Thyroid gland (tissue), 4 donors: Measurements from ENCODE around the gene DNAH14. TPM values are rescaled to one million over a fixed set of nuclear protein-coding genes. Genes with fewer than 3 reads are reported as not detected.
"Not testable (repeated sequence)": the region's sequence is repeated elsewhere in the genome, so short reads cannot be mapped to it uniquely, and the experiment has no call there.

ENCODE experiments used
- DNase-seq, 2 donors: peaks; one replicate each; pipeline ENCODE4 v3.0.0-alpha.2; 2019
- H3K27ac ChIP-seq, 3 donors: fragments of 200-600 bp; sonication (generic); 1 replicate in 2 of 3; 2 replicates in 1 of 3; pipeline ENCODE4 v1.5.1; 2016 to 2019; ENCODE audit warnings: mild to moderate bottlenecking in 1 of 3, moderate library complexity in 1 of 3
- H3K27me3 ChIP-seq: fragments of 200-600 bp; sonication (generic); one replicate; pipeline ENCODE4 v1.5.1; 2019
- H3K36me3 ChIP-seq, 2 donors: fragments of 200-600 bp; sonication (generic); one replicate each; pipeline ENCODE4 v1.5.1; 2016 to 2019
- H3K4me1 ChIP-seq, 2 donors: fragments of 200-600 bp; sonication (generic); one replicate each; pipeline ENCODE4 v1.5.1; 2017 to 2019
- H3K4me3 ChIP-seq, 3 donors: fragments of 200-600 bp; sonication (generic); replicated peaks in 1 of 3; 1 replicate in 2 of 3; 2 replicates in 1 of 3; pipeline ENCODE4 v1.5.1; 2016; ENCODE audit warnings: mild to moderate bottlenecking in 1 of 3
- H3K9me3 ChIP-seq: fragments of 200-600 bp; sonication (generic); one replicate; pipeline ENCODE4 v1.5.1; 2017
- CTCF ChIP-seq, 6 experiments: fragments of 200-600 bp in 3 of 6; fragments of 450-650 bp in 3 of 6; sonication (generic) in 3 of 6; IDR thresholded peaks; one replicate each; pipeline ENCODE4 v1.5.1; 2016 to 2019; ENCODE audit warnings: antibody characterized with exemption in 6 of 6, mild to moderate bottlenecking in 2 of 6, inconsistent platforms in 1 of 6, moderate library complexity in 1 of 6
- POLR2A ChIP-seq, 2 donors: fragments of 450-650 bp; IDR thresholded peaks; one replicate each; pipeline ENCODE4 v1.6.1; 2017; ENCODE audit warnings: antibody characterized with exemption in 2 of 2, mild to moderate bottlenecking in 2 of 2, moderate library complexity in 1 of 2
- WGBS, 2 donors: methylation state at CpG; one replicate each; pipeline ENCODE4 v1.1.5; 2017; 5-methylcytosine and 5-hydroxymethylcytosine counted together
- intact Hi-C: fragments of 100-400 bp; cut with DNase I; formaldehyde crosslinking; loops from one replicate; pipeline ENCODE4 v1.15.1; 2023
- total RNA-seq, 4 donors: library from RNA; depleted of rRNA; stranded (reverse); fragments of >200 nt; gene quantifications; one replicate each; pipeline ENCODE4 v1.2.3, GENCODE V29; 2016

The DNAH14 gene
- total RNA-seq, 4 donors from 2014 or later: 60.5 to 75.9 (median 69.2) TPM

DNA sequence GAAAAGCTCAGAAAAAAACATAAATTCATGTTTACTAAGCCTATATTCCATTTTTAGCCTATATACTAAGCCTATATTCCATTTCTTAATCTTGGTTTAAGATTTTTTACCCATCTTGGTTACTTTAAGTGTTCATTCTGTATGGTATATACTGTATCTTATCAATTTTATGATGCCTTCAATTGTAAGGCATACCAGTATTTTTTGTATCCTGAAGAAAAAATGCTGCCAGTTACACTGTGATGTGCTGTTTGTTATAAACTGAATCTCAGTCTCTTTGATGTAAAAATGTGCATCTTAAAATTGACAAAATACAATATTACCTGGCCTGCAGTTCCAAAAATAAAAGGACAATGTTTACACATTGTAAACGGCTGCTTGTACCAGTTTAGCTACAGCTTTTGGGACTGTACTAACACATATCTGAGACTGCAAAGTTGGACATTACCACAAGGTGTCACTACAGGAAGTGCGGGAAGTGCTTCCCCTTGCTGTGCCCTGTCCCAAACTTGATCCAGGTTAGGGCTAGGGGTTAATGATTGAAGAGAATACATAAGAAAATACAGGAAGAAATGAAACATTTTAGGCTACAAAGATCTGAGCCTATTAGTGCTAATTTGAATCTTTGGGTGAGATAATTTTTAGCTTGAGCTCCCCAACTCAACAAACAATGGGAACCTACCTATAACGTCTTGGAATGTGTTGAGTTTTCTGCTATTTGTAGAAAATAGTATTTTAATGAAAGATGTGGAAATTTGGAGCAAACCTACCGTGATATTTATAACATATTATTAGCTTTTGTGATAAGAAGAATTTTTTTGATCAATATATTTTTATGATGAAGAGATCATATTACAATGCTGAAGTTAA is 389.5 kb downstream of the DNAH14 start:
- no peaks in the 10 kb centered on the region for H3K36me3 ChIP-seq
- 35 to 36% methylated on average over 4 of the region's 4 CpGs for WGBS, 2 donors
- no peaks in the 10 kb centered on the region for H3K27me3 ChIP-seq
- H3K9me3 ChIP-seq: no peaks in the 10 kb centered on the region
- peak in 1 of 2 donors; percentile 8 for DNase-seq
- H3K4me3 ChIP-seq: no peak overlapping the region
- no peak overlapping the region for H3K27ac ChIP-seq
- H3K4me1 ChIP-seq: no peaks in the 10 kb centered on the region
- intact Hi-C loops: no loop called here
- TF ChIP-seq POLR2A (IDR thresholded peaks at IDR 0.05) (no peak), CTCF (IDR thresholded peaks at IDR 0.05) (peak in 4 of 6 experiments; percentile 29 to 64 (median 42))

DNA sequence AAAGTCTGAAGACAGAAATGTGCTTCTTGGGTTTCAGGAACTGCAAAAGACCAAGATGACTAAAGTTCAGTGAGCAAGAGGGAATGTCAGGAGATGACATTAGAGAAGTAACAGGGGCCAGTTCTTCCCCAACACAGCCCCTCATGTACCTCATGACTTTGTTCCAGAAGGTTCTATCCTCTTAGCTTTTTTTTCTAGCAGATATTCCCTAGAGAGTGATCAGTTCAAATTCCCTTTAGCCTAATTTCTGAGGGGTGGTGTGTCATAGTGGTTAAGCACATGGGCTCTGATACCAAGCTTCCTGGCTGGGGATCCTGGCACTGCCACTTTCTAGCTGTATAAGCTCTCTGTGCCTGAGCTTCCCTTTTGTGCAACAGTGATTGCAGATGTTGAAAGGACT is 390.4 kb downstream of the DNAH14 start:
- H3K9me3 ChIP-seq: no peaks in the 10 kb centered on the region
- no peak for DNase-seq
- no peak for TF ChIP-seq POLR2A (IDR thresholded peaks at IDR 0.05)
- no peak for TF ChIP-seq CTCF (IDR thresholded peaks at IDR 0.05)
- H3K36me3 ChIP-seq: no peaks in the 10 kb centered on the region
- no peak overlapping the region for H3K4me3 ChIP-seq
- intact Hi-C loops: no loop called here
- no peaks in the 10 kb centered on the region for H3K4me1 ChIP-seq
- H3K27me3 ChIP-seq: no peaks in the 10 kb centered on the region
- no peak overlapping the region for H3K27ac ChIP-seq

DNA sequence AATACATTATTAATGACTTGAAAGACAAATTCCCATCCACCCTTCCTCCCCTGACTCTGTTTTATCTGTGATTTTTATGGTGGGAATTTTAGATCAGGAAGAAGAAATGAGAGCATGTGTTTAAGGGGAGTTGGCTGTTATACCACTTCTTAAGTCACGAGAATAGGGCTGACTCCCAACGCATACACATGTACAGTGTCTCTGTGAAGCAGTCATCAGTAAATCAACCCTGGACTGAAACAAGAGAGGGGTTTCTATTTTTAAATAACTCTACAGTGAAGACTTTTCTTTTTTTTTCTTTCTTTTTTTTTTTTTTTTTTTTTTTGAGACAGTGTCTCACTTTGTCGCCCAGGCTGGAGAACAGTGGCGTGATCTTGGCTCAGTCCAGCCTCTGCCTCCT is 392.3 kb downstream of the DNAH14 start:
- Histone ChIP-seq H3K9me3 (no peaks in the 10 kb centered on the region), H3K4me3 (no peak overlapping the region), H3K36me3 (no peaks in the 10 kb centered on the region), H3K27me3 (no peaks in the 10 kb centered on the region), H3K4me1 (no peaks in the 10 kb centered on the region), H3K27ac (no peak overlapping the region)
- no peak for DNase-seq
- WGBS, 2 donors: 95 to 98% methylated on average over 4 of the region's 4 CpGs
- TF ChIP-seq POLR2A (IDR thresholded peaks at IDR 0.05): no peak
- TF ChIP-seq CTCF (IDR thresholded peaks at IDR 0.05): no peak
- intact Hi-C loops: no loop called here

- no peaks in the 10 kb centered on the region for H3K9me3 ChIP-seq
- no peak overlapping the region for H3K4me3 ChIP-seq
- H3K36me3 ChIP-seq: no peaks in the 10 kb centered on the region
- no peak overlapping the region for H3K27ac ChIP-seq
- DNase-seq: no peak
- no peaks in the 10 kb centered on the region for H3K4me1 ChIP-seq
- no peaks in the 10 kb centered on the region for H3K27me3 ChIP-seq
- intact Hi-C loops: no loop called here
- TF ChIP-seq CTCF (IDR thresholded peaks at IDR 0.05) (no peak), POLR2A (IDR thresholded peaks at IDR 0.05) (no peak)
Measured at GRCh38 chr1:225329041-225329440, 399.6 kb downstream of the DNAH14 start.

DNA sequence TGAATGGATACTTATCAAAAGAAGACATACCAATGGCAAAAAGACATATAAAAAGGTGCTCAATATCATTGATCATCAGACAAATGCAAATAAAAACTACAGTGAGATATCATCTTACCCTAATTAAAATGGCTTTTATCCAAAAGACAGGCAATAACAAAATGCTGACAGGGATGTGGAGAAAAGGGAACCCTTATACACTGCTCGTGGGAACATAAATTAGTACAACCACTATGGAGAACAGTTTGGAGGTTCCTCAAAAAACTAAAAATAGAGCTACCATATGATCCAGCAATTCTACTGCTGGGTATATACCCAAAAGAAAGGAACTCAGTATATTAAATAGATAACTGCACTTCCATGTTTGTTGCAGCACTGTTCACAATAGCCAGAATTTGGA is 400.5 kb downstream of the DNAH14 start:
- H3K9me3 ChIP-seq, H3K27ac ChIP-seq, H3K36me3 ChIP-seq, DNase-seq, H3K4me3 ChIP-seq, H3K27me3 ChIP-seq, intact Hi-C loops, H3K4me1 ChIP-seq: not testable (repeated sequence)
- WGBS, 2 donors: 84 to 89% methylated on average over 1 of the region's 1 CpG
